GM19240 (cell line): ENCODE measurements around the gene IQCE.

Experiments
- DNase-seq: peaks from one replicate; pipeline ENCODE4 v3.0.0; 2011; ENCODE audit warnings: low spot score; ENCODE audit not compliant: insufficient read length

Gene IQCE

DNA sequence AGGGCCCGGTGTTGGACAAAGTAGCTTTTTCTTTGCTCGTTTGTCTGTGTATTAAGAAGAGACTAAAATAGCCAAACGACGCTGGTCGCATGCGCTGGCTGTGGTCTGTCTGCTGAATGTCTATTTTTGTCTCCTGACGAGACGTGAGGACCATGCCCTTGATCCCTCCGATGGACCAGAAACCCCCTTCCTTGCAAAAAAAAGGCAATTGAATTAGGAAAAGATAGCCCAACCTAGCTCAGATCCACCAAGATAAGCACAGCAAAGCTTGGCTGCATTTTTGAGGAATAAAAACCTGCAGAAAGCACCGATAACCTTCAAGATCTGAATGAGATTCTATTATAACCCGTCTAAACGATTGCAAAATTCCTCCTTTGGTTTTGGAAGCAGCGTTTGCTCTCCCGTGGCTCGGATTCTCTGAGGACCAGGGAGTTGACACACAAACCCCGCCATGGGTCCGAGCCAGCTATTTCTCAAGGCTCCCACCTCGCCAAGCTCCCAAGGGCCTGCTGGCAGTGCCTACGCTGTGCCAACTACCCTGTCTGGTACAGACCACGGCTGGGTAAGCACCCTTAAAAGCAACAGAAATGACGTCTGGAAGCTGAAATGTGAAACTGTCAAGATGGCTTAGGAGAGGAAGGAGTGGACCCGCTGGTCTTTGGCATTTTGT is 55.3 kb downstream of the IQCE start:
- DNase-seq = no peak

DNA sequence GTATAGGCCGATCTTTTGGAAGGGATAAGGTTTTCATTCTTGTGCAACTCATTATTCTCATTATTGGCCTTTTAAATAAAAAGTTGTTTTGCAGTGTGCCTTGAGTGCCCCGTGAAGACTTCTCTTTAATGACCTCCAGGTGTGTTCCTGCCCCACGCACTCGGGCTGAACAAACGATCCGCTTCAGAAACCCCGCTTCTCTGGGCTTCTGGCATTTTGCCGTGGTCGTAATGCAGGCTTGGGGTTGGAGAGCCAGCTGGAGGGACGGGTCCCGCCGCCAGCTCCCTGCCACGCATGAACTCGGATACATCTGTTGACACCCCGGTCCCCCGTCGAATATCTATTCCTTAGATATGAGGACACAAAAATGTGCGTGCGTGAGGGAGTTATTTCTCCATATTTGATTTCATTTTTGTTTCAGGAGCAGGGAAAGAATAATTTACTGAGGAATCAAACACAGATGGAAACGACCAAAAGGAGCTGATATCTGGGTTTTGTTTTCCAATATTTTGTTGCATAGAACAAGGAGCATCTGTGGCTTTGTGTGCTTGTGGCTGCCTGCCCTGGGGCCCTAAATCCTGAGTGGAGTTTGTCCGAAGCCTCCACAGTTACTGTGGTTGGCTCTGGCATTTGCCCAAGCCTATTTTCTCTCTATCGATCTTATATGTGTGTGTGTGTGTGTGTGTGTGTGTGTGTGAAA is 56.0 kb downstream of the IQCE start:
- DNase-seq = no peak

DNA sequence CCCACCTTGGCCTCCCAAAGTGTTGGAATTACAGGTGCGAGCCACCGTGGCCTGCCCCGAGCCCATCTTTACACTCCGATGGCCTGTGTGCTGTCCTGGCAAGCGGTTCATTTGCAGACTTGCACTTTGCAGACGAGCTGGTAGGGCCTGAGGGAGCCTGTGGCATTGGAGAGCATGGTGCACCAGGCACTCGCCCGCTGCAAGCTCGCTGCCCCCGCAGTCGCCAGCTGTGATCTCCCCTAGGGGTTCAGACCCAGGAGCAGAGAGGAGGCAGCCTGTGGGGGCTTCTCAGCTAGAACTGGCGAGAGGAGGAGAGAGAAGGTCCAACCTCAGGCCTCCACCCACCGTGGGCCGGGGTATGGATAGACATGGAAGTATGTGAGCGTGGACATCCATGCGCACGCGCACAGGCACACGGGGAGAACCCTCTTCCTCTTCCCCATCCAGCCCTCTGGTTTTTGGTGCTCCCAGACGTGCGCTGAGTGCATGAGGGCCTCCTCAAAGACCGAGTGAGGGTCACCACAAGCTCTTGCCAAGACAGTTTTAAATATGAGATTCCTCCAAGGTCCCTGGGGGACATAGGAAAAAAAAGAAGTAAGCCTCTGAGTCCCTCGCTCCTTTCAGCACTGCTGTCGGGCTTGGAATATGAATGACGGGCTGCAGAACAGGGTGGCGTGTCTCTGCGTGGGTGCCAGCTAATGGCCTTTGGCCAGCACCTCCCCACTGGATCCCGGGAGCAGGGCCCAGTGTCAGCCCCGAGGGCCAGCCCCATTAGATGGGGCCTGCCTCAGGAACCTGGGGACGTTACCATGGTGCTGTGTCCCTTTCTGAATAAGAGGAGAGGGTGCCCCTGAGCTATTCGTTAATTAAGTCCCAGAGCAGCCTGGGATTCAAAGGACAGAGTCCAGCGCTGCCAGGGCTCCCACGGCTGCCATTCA is 57.9 kb downstream of the IQCE start:
- no peak for DNase-seq

GRCh38 chr7:2617325-2617905 is 58.6 kb downstream of the IQCE start:
- DNase-seq = no peak

DNA sequence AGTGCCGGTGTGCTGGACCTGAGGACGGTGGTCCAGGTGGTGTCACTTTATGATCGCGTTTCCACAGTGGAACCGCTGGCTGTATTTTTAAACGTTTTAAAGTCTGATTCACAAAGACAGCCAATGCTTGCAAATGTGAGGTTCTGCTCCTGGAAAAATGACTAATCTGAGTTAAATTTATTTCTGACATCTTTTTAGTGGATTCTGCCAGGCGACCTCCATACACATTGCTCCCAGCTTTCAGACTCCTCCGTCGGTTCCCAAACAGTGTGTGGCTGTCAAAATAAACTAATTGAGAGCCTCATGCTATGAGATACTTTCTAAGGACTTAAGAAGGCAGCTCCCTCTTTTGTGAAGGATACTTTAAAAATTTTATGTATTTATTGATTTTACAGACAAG is 60.3 kb downstream of the IQCE start:
- DNase-seq = no peak

- no peak for DNase-seq
These were observed 62.5 kb downstream of the IQCE start for GRCh38 chr7:2621061-2621828.

DNA sequence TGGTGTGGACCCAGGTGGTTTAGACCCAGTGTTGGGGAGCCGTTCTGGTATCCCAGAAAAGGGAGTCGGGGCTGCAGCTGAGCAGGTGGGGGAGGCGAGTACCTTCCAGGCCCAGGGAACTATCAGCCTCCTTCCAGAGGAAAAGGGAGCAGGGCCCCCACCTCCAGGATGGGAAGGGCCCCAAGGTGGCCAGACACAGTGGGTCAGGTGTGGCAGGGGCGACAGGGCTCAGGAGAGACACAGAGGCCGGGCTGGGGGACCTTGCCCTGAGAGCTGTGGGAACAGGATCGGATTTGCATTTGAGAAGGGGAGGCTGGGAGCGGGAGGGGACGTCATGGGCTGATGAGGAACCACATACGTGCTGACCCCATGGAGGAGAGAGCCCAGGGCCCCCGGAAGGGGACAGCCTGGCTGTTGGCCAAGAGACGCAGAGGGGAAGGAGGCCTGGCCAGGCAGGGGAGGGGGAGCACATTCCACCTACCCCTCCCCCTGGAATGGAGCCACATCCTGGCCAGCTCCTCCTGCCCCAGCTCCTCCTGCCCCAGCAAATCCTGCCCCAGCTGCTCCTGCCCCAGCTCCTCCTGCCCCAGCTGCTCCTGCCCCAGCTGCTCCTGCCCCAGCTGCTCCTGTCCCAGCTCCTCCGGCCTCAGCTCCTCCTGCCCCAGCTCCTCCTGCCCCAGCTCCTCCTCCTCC is 63.3 kb downstream of the IQCE start:
- no peak for DNase-seq

GRCh38 chr7:2622869-2623697 is 64.3 kb downstream of the IQCE start:
- no peak for DNase-seq

DNA sequence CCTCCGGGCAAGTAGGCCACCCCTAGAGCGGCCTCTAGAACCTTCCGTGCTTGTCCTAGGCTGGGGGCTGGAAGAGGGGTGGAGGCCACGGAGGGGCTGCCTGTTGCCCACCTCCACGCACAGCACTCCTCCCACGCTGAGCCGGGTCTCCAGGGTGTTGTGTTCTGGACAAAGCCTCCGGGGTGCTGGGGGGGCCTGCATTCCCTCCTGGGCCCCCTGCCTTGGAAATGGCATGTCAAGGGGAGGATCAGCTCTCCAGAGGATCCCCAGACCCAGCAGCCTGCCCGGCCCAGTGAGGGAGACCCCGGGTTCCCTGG is 64.9 kb downstream of the IQCE start:
- DNase-seq = no peak

DNA sequence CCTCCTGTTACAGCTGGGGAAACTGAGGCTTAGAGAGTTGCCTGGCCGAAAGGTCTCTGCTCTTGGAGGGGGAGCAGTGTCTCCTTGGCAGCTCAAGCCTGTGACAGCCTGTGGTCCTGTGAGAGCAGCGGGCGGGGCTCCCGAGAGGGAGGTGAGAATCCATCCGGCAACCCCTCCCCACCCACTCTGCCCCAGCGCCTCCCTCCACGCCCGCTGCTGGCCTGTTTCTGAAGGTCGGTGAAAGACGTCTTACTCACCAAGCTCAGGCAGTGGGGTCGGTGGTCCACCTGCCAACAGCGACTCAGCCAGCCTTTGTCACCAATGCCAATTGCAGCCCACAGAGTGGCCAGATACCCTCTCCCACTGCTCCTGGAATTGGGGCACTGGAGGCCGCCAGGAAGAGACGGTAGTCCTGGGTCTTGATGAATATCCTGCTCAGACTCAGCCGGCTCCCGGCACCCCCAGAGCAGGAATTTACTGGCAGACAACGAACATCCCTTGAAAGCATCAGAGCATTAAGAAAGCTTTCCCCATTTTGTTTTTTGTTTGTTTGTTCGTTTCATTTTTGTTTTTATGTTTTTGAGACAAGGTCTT is 65.6 kb downstream of the IQCE start:
- no peak for DNase-seq

- no peak for DNase-seq
These were observed 67.8 kb downstream of the IQCE start for GRCh38 chr7:2626498-2627117.

GRCh38 chr7:2627258-2628129 is 68.7 kb downstream of the IQCE start:
- DNase-seq = no peak

GRCh38 chr7:2628130-2628482 is 69.3 kb downstream of the IQCE start:
- DNase-seq = no peak

DNA sequence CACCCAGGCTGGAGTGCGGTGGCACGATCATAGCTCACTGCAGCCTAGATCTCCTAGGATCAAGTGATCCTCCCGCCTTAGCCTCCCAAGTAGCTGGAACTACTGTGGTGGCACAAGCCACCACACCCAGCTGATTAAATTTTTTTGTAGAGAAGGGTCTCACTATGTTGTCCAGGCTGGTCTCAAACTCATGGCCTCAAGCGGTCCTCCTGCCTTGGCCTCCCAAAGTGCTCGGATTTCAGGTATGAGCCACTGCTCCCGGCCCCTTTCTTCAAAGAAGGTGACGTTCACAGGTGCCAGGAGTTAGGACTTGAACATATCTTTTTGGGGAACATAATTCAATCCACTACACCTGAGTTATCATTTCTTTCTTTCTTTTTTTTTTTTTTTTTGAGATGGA is 70.1 kb downstream of the IQCE start:
- no peak for DNase-seq

GRCh38 chr7:2629746-2630681 is 71.2 kb downstream of the IQCE start:
- DNase-seq = no peak

GRCh38 chr7:2631946-2632732 is 73.4 kb downstream of the IQCE start, which contains the start of gene TTYH3:
Gene TTYH3 (plus strand): TSS chr7:2631986. CDS start chr7:2632156, 170 bp downstream.
- DNase-seq = peak; percentile 44
